Prostate gland (tissue), 2 donors: ENCODE measurements around the gene TAAR1.

Experiments used
- CTCF ChIP-seq, 4 experiments: fragments of 200-600 bp in 2 of 4; fragments of 450-650 bp in 2 of 4; sonication (generic) in 2 of 4; IDR thresholded peaks; 1 replicate in 3 of 4; 2 replicates in 1 of 4; pipeline ENCODE4 v1.5.1; 2016 to 2019; ENCODE audit warnings: antibody characterized with exemption in 4 of 4, mild to moderate bottlenecking in 2 of 4, moderate library complexity in 2 of 4
- POLR2A ChIP-seq: fragments of 450-650 bp; IDR thresholded peaks from one replicate; pipeline ENCODE4 v1.6.1; 2016; ENCODE audit warnings: antibody characterized with exemption, mild to moderate bottlenecking

GRCh38 chr6:132614554-132614953 is 44.4 kb downstream of the TAAR1 start:
- no peak for TF ChIP-seq CTCF (IDR thresholded peaks at IDR 0.05)
- TF ChIP-seq POLR2A = no peak
